GM19238 (cell line): ENCODE data around the gene TMLHE.
"Not testable (repeated sequence)": the region's sequence is repeated elsewhere in the genome, so short reads cannot be mapped to it uniquely, and the experiment has no call there.

Source experiments
- DNase-seq: peaks from one replicate; pipeline ENCODE4 v3.0.0; 2011; ENCODE audit warnings: low spot score; ENCODE audit not compliant: insufficient read length

TMLHE gene

DNA sequence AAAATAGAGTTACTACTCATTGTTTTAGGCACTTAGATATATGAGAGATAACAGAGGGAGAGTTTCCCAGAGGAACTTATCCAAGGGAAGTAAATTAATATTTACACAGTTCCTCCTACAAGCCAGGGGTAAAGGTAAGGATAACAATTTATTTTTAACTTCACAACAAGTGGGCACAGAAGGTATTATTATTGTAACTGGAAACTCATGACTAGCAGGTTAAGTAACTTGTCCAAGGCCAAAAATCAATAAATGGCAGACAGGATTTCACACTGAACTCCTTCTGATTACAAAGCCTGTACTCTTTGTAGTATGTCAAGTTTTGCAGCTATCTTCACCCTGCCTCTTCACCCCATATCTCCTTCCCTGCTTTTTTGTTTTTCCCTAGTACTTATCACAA, 107.5 kb downstream of the TMLHE start:
- DNase-seq, result no peak

DNA sequence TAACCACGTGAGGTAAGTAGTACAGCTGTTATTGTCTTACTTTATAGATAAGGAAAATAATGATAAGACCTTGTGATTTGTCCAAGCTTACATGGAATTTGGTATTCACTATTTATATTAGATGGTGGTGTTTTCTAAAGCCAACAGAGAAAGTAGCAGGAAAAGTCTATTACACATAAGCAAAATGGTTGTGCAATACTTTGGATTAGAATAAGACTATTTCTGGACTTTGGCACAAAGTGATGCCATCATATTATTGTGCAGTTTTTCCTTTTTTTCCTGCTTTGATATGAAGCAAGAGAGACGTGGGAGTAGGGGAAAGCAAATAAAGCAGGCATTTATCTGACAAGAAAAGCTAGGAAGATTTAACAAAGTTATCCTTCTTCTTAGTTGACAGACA, 117.6 kb downstream of the TMLHE start:
- not testable (repeated sequence) for DNase-seq

DNA sequence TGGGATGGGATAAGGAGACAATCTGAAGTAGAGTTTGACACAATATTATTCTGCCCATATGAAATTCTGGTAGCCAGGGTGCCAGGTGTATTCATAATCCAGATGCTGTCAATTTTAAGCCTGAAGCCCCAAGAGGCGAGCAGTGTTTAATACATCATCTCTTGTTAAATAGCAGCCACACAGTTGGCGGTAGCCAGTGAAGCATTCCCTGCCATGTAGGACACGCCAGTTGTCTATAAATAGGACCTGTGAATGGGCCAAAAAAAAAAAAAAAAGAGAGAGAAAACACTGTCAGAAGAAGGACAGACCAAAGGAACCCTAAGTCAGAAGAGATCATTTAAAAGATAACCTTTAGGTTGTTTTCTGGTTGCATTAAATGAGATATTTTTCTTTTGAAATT, 121.3 kb downstream of the TMLHE start:
- not testable (repeated sequence) for DNase-seq

DNA sequence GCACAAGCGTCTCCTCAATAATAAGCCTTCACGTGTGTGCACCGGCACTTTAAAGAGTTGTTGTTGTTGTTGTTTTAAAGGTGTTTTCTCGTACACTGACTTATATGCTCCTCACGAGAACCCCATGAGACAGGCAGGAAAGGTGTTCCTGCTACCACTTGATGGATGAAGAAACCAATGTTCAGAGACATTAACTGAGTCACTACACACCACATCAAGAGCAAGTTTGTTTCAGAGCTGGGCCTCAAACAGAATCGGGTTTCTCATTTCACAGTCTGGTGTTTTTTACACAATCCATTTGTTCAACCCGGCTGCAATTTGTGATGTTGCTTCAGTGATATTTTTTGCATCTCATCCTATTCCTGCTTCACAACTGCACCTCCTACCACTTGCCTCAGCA, 135.6 kb downstream of the TMLHE start:
- not testable (repeated sequence) for DNase-seq

DNA sequence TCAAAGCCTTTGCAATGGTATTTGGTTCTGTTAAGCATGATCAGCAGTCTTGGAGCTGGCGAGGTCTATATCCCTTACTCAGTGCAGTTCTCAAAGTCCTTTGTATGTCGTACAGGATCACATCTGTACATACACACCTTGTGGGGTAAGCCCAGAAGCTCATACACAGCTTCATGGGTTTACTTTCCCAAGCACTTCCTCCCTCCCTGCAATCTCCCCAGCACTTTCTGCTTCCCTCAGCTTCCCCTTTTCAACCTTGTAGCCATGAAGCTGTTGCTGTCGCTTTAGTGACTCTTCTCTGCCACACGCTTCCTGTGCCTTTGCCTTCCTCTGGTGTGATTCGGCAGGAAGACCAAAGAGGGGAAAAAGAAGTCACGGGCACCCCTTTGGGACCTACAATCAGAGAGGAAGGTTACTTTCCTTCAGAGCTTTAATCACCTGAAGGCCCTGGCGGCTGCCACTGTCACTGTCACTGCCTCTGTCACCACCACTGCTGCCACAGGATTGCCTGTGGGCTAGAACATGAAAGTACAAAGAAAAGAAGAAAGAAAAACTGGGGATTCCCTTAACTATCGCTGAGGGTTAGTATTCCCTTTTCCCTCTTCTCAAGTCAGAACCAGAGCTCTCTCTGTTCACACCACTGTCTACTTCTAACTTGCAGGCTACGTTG, 146.3 kb downstream of the TMLHE start:
- DNase-seq, result not testable (repeated sequence)

DNA sequence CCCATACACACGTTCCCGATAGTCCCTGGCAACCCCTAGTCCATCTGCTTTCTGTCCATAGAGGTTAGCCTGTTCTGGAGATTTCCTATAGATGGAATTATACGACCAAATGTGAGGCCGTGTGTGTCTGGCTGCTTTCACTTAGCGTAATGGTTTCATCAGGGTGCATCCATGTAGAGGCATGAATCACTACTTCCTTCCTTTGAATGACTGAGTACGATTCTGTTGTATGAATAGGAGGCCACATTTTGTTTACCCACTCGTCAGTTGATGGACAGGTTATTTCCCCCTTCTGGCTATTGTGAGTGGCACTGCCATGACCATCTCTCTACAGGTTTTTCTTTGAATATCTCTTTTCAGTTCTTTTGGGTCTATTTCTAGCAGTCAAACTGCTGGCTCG, 152.3 kb downstream of the TMLHE start:
- DNase-seq, result not testable (repeated sequence)

DNA sequence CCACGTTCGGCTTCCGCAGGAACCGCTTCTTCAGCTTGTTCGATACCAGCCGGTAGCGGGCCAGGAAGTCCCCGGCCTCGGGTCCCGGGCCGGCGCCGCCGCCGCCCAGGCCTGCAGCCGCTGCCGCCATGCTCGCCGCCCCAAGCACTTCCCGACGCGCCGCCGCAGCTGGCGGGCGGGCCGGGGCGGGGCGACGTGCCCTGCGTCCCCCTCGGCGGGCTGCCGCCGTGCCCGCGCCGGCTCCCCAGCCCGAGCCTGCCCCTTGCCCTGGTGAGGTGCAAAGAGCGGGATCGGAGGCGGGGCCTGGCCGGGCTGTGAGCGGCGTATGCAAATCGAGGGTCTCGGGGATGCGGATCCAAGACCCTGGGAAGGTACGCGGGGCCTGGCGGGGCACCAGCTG, 154.3 kb downstream of the TMLHE start, which contains the start of gene F8A3:
F8A3 (minus strand) TSS at position 150 of the 400 bp plus-strand sequence; CDS start at position 130, 20 bp downstream.
- not testable (repeated sequence) for DNase-seq

DNA sequence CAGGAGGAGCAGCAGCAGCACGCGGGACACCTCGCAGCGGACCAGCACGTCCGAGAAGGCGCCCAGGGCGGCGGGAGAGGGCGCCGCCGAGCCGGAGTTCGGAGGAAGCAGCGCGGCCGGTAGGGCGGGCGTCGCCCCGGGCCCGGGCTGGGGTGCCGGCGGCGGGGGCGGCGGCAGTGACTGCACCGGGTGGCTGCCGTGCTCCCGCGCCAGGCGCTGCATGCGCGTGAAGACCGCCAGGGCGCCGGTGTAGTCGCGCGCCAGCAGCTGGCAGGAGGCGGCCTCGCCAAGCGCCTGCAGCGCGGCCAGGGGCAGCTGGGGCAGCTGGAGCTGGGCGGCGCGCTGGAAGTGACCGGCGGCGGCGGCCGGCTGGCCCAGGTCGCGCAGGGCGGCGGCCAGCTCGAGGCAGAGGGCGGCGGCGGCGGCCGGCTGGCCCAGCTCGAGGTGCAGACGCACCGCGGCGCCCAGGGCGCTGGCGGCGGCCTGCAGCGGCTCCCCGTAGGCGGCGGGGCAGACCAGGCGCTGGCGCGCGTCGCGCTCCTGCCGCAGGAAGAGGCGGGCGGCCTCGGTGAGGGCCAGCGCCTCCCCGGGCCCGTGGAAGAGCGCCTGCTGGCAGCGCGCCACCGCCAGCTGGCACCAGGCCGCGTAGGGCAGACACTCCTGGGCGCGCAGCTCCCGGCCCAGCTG, 154.8 kb downstream of the TMLHE start:
- DNase-seq, result not testable (repeated sequence)

DNA sequence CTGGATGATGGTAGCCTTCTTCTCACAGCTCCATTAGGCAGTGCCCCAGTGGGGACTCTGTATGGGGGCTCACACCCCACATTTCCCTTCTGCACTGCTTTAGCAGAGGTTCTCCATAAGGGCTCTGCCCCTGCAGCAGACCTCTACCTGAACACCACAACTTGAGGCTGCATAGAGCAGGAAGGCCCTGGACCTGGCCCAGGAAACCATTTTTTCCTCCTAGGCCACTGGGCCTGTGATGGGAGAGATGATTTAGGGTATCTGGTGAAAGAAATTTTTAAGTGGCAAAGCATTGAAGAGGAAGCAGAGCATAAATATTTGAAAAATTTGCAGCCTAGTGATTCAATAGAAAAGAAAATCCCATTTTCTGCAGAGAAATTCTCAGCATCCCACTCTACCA, 171.7 kb downstream of the TMLHE start:
- no peak for DNase-seq
